A549 (cell line): ENCODE results near the gene FNDC10. TPM values are rescaled to one million over a fixed set of nuclear protein-coding genes. Genes with fewer than 3 reads are reported as not detected.

ENCODE experiments used
- ATAC-seq, 2 experiments: fragments of 200-7000 bp in 1 of 2; fragments of >200 bp in 1 of 2; cut with Nextera tagmentation in 1 of 2; cut with Tn5 transposase in 1 of 2; 3 replicates each; pipeline versions ENCODE4 v1.8.0 to v1.9.1; 2018 to 2020; ENCODE audit warnings: mild to moderate bottlenecking in 1 of 2, moderate library complexity in 1 of 2
- CTCF ChIA-PET: fragments of 300-600 bp; sonication (Branson Sonifier 250); formaldehyde crosslinking; extraction: SDS; loops from one replicate; lab custom pipeline; 2021; ENCODE audit warnings: antibody characterized with exemption, inconsistent platforms; lab: Yijun Ruan, JAX
- POLR2A ChIA-PET: fragments of 350-600 bp; formaldehyde crosslinking; extraction: SDS; loops from one replicate; lab custom pipeline; 2021; ENCODE audit warnings: antibody characterized with exemption, inconsistent platforms; lab: Yijun Ruan, JAX
- DNase-seq, 2 experiments: peaks; one replicate each; pipeline versions ENCODE4 v3.0.0 to v3.0.0-alpha.2; 2011 to 2016; ENCODE audit warnings: low read depth in 1 of 2, low spot score in 1 of 2
- FAIRE-seq: peaks from 2 replicates; lab custom pipeline; 2011; peaks lifted over from hg19 to GRCh38; lab: Jason Lieb, UNC
- H3K27ac ChIP-seq, 2 experiments: fragments of >200 bp; sonication (Bioruptor Twin); formaldehyde crosslinking; 3 replicates each; pipeline ENCODE4 v1.5.1; 2016 to 2017
- H3K4me1 ChIP-seq: fragments of >200 bp; sonication (Bioruptor Twin); formaldehyde crosslinking; 3 replicates; pipeline ENCODE4 v1.6.1; 2016
- H3K4me2 ChIP-seq: fragments of >200 bp; sonication (Bioruptor Twin); formaldehyde crosslinking; 3 replicates; pipeline ENCODE4 v1.6.1; 2016
- H3K4me3 ChIP-seq: fragments of >200 bp; sonication (Bioruptor Twin); formaldehyde crosslinking; 3 replicates; pipeline ENCODE4 v1.5.1; 2016
- H3K9me3 ChIP-seq: fragments of >200 bp; sonication (Bioruptor Twin); formaldehyde crosslinking; 3 replicates; pipeline ENCODE4 v1.6.1; 2016
- BHLHE40 ChIP-seq: IDR thresholded peaks from 2 replicates; pipeline ENCODE4 v1.6.1; 2012; ENCODE audit warnings: low read depth, low read length, inconsistent platforms
- CBX8 ChIP-seq: fragments of 200-600 bp; sonication (generic); IDR thresholded peaks from 2 replicates; pipeline ENCODE4 v1.6.1; 2016
- CHD2 ChIP-seq: fragments of 150-350 bp; IDR thresholded peaks from 2 replicates; pipeline ENCODE4 v1.6.1; 2014; ENCODE audit warnings: low read length; ENCODE audit not compliant: partially characterized antibody
- CHD4 ChIP-seq: fragments of 200-600 bp; sonication (generic); IDR thresholded peaks from 2 replicates; pipeline ENCODE4 v1.6.1; 2016; ENCODE audit warnings: antibody characterized with exemption, mild to moderate bottlenecking, borderline replicate concordance
- EHMT2 ChIP-seq: fragments of 200-600 bp; sonication (generic); IDR thresholded peaks from 2 replicates; pipeline ENCODE4 v1.6.1; 2016; ENCODE audit warnings: antibody characterized with exemption, low read depth, mild to moderate bottlenecking, moderate library complexity
- FOSB ChIP-seq: fragments of 250-450 bp; sonication (Bioruptor Pico); IDR thresholded peaks from 2 replicates; pipeline ENCODE4 v1.5.0; 2020; ENCODE audit warnings: mild to moderate bottlenecking, moderate library complexity
- GATA3 ChIP-seq: IDR thresholded peaks from 2 replicates; pipeline ENCODE4 v1.6.1; 2012; ENCODE audit warnings: borderline replicate concordance
- HOXB5 ChIP-seq: fragments of 250-450 bp; sonication (Bioruptor Pico); IDR thresholded peaks from 2 replicates; pipeline ENCODE4 v1.5.0; 2020; ENCODE audit warnings: mild to moderate bottlenecking, moderate library complexity
- MAFK ChIP-seq: fragments of 450-650 bp; IDR thresholded peaks from 2 replicates; pipeline ENCODE4 v1.6.1; 2014; ENCODE audit not compliant: partially characterized antibody
- NR3C1 ChIP-seq: fragments of >200 bp; sonication (Bioruptor Twin); formaldehyde crosslinking; IDR thresholded peaks from 3 replicates; pipeline ENCODE4 v1.6.1; 2017
- PHF8 ChIP-seq: fragments of 200-600 bp; sonication (generic); IDR thresholded peaks from 2 replicates; pipeline ENCODE4 v1.6.1; 2016; ENCODE audit warnings: low read depth, mild to moderate bottlenecking, antibody characterized with exemption, moderate library complexity, borderline replicate concordance
- POLR2A ChIP-seq: IDR thresholded peaks from 2 replicates; pipeline ENCODE4 v1.6.1; 2012; ENCODE audit warnings: mild to moderate bottlenecking, low read length
- SREBF2 ChIP-seq: fragments of 450-650 bp; IDR thresholded peaks from 2 replicates; pipeline ENCODE4 v1.6.1; 2014; ENCODE audit warnings: mild to moderate bottlenecking, moderate library complexity
- TP53 ChIP-seq: fragments of 250-450 bp; sonication (Bioruptor Pico); IDR thresholded peaks from 2 replicates; pipeline ENCODE4 v1.5.0; 2021; ENCODE audit warnings: mild to moderate bottlenecking, moderate library complexity
- USF2 ChIP-seq: fragments of 450-650 bp; IDR thresholded peaks from 2 replicates; pipeline ENCODE4 v1.6.1; 2014; ENCODE audit warnings: antibody characterized with exemption
- ZSCAN20 ChIP-seq: fragments of 250-450 bp; sonication (Bioruptor Pico); IDR thresholded peaks from 2 replicates; pipeline ENCODE4 v1.8.0; 2022; ENCODE audit warnings: mild to moderate bottlenecking, moderate library complexity
- WGBS: methylation state at CpG from one replicate; pipeline ENCODE4 v1.1.6; 2017; ENCODE audit errors: missing lambda C conversion rate; 5-methylcytosine and 5-hydroxymethylcytosine counted together
- polyA plus RNA-seq, 4 experiments: library from polyadenylated mRNA; depleted of rRNA in 3 of 4; stranded (reverse); fragments of >200 nt; fragmentation: RNase III in 1 of 4; extraction: RNeasy Plus Mini Kit Qiagen cat#74134 plus additional on column Dnase treatment in 1 of 4; gene quantifications; 2 replicates in 3 of 4; 3 replicates in 1 of 4; pipeline ENCODE4 v1.2.3, GENCODE V29; 2011 to 2017
- TF ChIP-seq, protein P1 (sequence below): fragments of >200 bp; sonication (Bioruptor Twin); formaldehyde crosslinking; IDR thresholded peaks from 3 replicates; pipeline ENCODE4 v1.5.1; 2016
- TF ChIP-seq, protein P2 (sequence below): fragments of 150-350 bp; IDR thresholded peaks from 2 replicates; pipeline ENCODE4 v1.6.1; 2014; ENCODE audit warnings: low read depth, mild to moderate bottlenecking, low read length
- TF ChIP-seq, protein P3 (sequence below): IDR thresholded peaks from 2 replicates; pipeline ENCODE4 v1.6.1; 2012
- TF ChIP-seq, protein P4 (sequence below): IDR thresholded peaks from 2 replicates; pipeline ENCODE4 v1.6.1; 2012

Gene FNDC10
- polyA plus RNA-seq, 2 of the 4 experiments (the other 2 are of a cell fraction) = 0.56 to 4.0 TPM

- Histone ChIP-seq H3K9me3 (no peaks in the 10 kb centered on the region), H3K4me3 (peak overlapping the region; percentile 79), H3K4me2 (peak overlapping the region; percentile 89)
- POLR2A ChIA-PET = interaction anchor here (0.6 kb wide), 1 partner anchor 44 kb away, joined by 9 read pairs; no protein-coding TSS in a partner anchor
- no peak for DNase-seq
- TF ChIP-seq, protein P1, sequence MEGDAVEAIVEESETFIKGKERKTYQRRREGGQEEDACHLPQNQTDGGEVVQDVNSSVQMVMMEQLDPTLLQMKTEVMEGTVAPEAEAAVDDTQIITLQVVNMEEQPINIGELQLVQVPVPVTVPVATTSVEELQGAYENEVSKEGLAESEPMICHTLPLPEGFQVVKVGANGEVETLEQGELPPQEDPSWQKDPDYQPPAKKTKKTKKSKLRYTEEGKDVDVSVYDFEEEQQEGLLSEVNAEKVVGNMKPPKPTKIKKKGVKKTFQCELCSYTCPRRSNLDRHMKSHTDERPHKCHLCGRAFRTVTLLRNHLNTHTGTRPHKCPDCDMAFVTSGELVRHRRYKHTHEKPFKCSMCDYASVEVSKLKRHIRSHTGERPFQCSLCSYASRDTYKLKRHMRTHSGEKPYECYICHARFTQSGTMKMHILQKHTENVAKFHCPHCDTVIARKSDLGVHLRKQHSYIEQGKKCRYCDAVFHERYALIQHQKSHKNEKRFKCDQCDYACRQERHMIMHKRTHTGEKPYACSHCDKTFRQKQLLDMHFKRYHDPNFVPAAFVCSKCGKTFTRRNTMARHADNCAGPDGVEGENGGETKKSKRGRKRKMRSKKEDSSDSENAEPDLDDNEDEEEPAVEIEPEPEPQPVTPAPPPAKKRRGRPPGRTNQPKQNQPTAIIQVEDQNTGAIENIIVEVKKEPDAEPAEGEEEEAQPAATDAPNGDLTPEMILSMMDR = no peak
- no peak for TF ChIP-seq CBX8
- TF ChIP-seq, protein P2, sequence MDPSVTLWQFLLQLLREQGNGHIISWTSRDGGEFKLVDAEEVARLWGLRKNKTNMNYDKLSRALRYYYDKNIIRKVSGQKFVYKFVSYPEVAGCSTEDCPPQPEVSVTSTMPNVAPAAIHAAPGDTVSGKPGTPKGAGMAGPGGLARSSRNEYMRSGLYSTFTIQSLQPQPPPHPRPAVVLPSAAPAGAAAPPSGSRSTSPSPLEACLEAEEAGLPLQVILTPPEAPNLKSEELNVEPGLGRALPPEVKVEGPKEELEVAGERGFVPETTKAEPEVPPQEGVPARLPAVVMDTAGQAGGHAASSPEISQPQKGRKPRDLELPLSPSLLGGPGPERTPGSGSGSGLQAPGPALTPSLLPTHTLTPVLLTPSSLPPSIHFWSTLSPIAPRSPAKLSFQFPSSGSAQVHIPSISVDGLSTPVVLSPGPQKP = no peak
- no peak for TF ChIP-seq BHLHE40
- TF ChIP-seq, protein P3, sequence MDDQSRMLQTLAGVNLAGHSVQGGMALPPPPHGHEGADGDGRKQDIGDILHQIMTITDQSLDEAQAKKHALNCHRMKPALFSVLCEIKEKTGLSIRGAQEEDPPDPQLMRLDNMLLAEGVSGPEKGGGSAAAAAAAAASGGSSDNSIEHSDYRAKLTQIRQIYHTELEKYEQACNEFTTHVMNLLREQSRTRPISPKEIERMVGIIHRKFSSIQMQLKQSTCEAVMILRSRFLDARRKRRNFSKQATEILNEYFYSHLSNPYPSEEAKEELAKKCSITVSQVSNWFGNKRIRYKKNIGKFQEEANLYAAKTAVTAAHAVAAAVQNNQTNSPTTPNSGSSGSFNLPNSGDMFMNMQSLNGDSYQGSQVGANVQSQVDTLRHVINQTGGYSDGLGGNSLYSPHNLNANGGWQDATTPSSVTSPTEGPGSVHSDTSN = no peak
- TF ChIP-seq HOXB5 (CRISPR knock-in tag) = no peak
- no peak for TF ChIP-seq USF2
- no peak for TF ChIP-seq CHD2
- TF ChIP-seq, all 56 proteins: peak for 0
- Histone ChIP-seq H3K27ac (peak overlapping the region; percentile 98 to 99; a peak in 5 of 6 replicates), H3K4me1 (peaks cover 17% of the 10 kb centered on the region)
- no peak for FAIRE-seq
- ATAC-seq = peak in 1 of 2 experiments; percentile 5; a peak in 2 of 6 replicates
- CTCF ChIA-PET = interaction anchor here (1.2 to 2.7 kb wide), 2 partner anchors 17 to 22 kb away, joined by 5 to 9 read pairs; no protein-coding TSS in a partner anchor
- 26% methylated on average over 30 of the region's 30 CpGs for WGBS
These were observed 14.4 kb upstream of the FNDC10 start for GRCh38 chr1:1614204-1614953.

GRCh38 chr1:1613509-1614082, 13.7 kb upstream of the FNDC10 start:
- POLR2A ChIA-PET = interaction anchor here (0.6 kb wide), 1 partner anchor 16 kb away, joined by 3 read pairs; no protein-coding TSS in a partner anchor
- no peak for DNase-seq
- no peak for FAIRE-seq
- CTCF ChIA-PET = interaction anchor here (1.2 to 2.7 kb wide), 2 partner anchors 16 to 21 kb away, joined by 5 to 9 read pairs; no protein-coding TSS in a partner anchor
- no peaks in the 10 kb centered on the region for H3K9me3 ChIP-seq
- no peak overlapping the region for H3K4me3 ChIP-seq
- ATAC-seq = no peak
- WGBS = 66% methylated on average over 10 of the region's 11 CpGs
- H3K27ac ChIP-seq = no peak overlapping the region
- peak overlapping the region; percentile 89 for H3K4me2 ChIP-seq
- no peak for TF ChIP-seq CHD4
- TF ChIP-seq PHF8 = no peak
- no peak for TF ChIP-seq TP53 (CRISPR knock-in tag)
- TF ChIP-seq GATA3 = no peak
- no peak for TF ChIP-seq NR3C1
- TF ChIP-seq CHD2 = no peak
- no peak for TF ChIP-seq ZSCAN20
- no peak for TF ChIP-seq POLR2A
- TF ChIP-seq SREBF2 = no peak
- TF ChIP-seq, protein P3 = no peak
- TF ChIP-seq FOSB (CRISPR knock-in tag) = no peak
- TF ChIP-seq EHMT2 = no peak
- TF ChIP-seq, protein P4, sequence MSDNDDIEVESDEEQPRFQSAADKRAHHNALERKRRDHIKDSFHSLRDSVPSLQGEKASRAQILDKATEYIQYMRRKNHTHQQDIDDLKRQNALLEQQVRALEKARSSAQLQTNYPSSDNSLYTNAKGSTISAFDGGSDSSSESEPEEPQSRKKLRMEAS = no peak
- no peak for TF ChIP-seq CBX8
- TF ChIP-seq MAFK = no peak
- peaks cover 17% of the 10 kb centered on the region for H3K4me1 ChIP-seq
